Measurements from ENCODE around the gene CNIH3. TPM values are rescaled to one million over a fixed set of nuclear protein-coding genes. Genes with fewer than 3 reads are reported as not detected.

The CNIH3 gene
- total RNA-seq, 1 experiment from 2014 or later = 4.2 TPM

GRCh38 chr1:224700918-224701531 lies 84.9 kb downstream of the CNIH3 start:
- no peak overlapping the region for H3K14ac ChIP-seq (ENCODE audit: insufficient read depth, low read length)
- Mint-ChIP-seq H3K9me3 (no peaks in the 10 kb centered on the region), H3K27ac (no peak overlapping the region), H3K36me3 (ENCODE audit: insufficient read depth in 1 of 3, low read depth in 3 of 3) (no peaks in the 10 kb centered on the region), H3K4me1 (peaks cover 32 to 41% of the 10 kb centered on the region in 2 experiments), H3K4me3 (no peak overlapping the region), H3K27me3 (ENCODE audit: low read depth) (no peaks in the 10 kb centered on the region)
- H2AK5ac ChIP-seq (ENCODE audit: insufficient read length, low read length) = no peak overlapping the region
- H3K9ac ChIP-seq (ENCODE audit: extremely low read depth, insufficient read length, low read length) = no peak overlapping the region
- H3K4me2 ChIP-seq (ENCODE audit: insufficient read depth, insufficient read length, low read length) = no peak overlapping the region
- H4K8ac ChIP-seq (replicated peaks; ENCODE audit: insufficient read length, low read depth, low read length) = no peak overlapping the region
- H3K23me2 ChIP-seq (ENCODE audit: insufficient read length, low read depth, low read length, poor library complexity, severe bottlenecking) = no peaks in the 10 kb centered on the region
- peaks cover 5% of the 10 kb centered on the region; the same call in 1 of the 2 replicates for H3K4me1 ChIP-seq (ENCODE audit: insufficient read depth, low read length)
- H3K79me2 ChIP-seq (ENCODE audit: insufficient read depth, low read length) = no peaks in the 10 kb centered on the region
- no peak overlapping the region for H3K56ac ChIP-seq (ENCODE audit: insufficient read length, low read depth, low read length)
- no peak overlapping the region for H2BK20ac ChIP-seq (ENCODE audit: low read depth, low read length, poor library complexity, severe bottlenecking)
- TF ChIP-seq CTCF (conservative IDR thresholded peaks at IDR 0.05) = peak; percentile 73
- peak; percentile 73 for DNase-seq
- no peak overlapping the region for H2BK5ac ChIP-seq (ENCODE audit: insufficient read length, low read length)
- no peak overlapping the region for H3T11ph ChIP-seq (ENCODE audit: low read length)
- H3K27ac ChIP-seq (ENCODE audit: insufficient read length, low read depth, low read length) = no peak overlapping the region
- H3K79me1 ChIP-seq (ENCODE audit: insufficient read depth, low read depth, low read length, poor library complexity, severe bottlenecking) = no peaks in the 10 kb centered on the region
- no peak overlapping the region for H3K4ac ChIP-seq (ENCODE audit: low read depth, low read length)
- H3K18ac ChIP-seq (ENCODE audit: insufficient read length, low read depth, low read length) = no peak overlapping the region
- no peak overlapping the region for H2BK12ac ChIP-seq (ENCODE audit: insufficient read length, low read depth, low read length)
- no peak overlapping the region for H2AFZ ChIP-seq (ENCODE audit: low read length)
- H4K5ac ChIP-seq (ENCODE audit: insufficient read length, low read depth, low read length) = no peak overlapping the region
- no peaks in the 10 kb centered on the region for H3K9me3 ChIP-seq (ENCODE audit: control insufficient read depth, low read depth, low read length)
- H3K27me3 ChIP-seq (ENCODE audit: insufficient read depth, low read length) = no peaks in the 10 kb centered on the region
- H3K23ac ChIP-seq (ENCODE audit: insufficient read length, low read depth, low read length) = no peak overlapping the region
- no peak overlapping the region for H2BK120ac ChIP-seq (ENCODE audit: low read depth, low read length, poor library complexity, severe bottlenecking)
- WGBS (ENCODE audit: extremely low coverage, insufficient read length, low lambda C conversion rate) = no CpG with 5 or more reads among the region's 4 CpGs
- H4K91ac ChIP-seq (ENCODE audit: insufficient read length, low read depth, low read length) = no peak overlapping the region
- no peak overlapping the region for H2BK15ac ChIP-seq (ENCODE audit: low read depth, low read length)
- no peaks in the 10 kb centered on the region for H4K20me1 ChIP-seq (ENCODE audit: control insufficient read depth, insufficient read depth, insufficient read length)
